HEK293T (cell line): ENCODE data around the gene CDCA5.

Experiments
- CTCF ChIA-PET: fragments of 350-600 bp; formaldehyde crosslinking; extraction: SDS; loops from one replicate; lab custom pipeline; 2021; ENCODE audit warnings: antibody characterized with exemption, inconsistent platforms; lab: Yijun Ruan, JAX
- POLR2A ChIA-PET: fragments of 350-600 bp; formaldehyde crosslinking; extraction: SDS; loops from one replicate; lab custom pipeline; 2020; ENCODE audit warnings: antibody characterized with exemption, inconsistent platforms; lab: Yijun Ruan, JAX
- DNase-seq: peaks from one replicate; pipeline ENCODE4 v3.0.0; 2012; ENCODE audit warnings: mixed read lengths; ENCODE audit errors: extremely low spot score
- ARNT ChIP-seq: fragments of 450-650 bp; IDR thresholded peaks from 2 replicates; pipeline ENCODE4 v1.6.1; 2017; ENCODE audit warnings: mild to moderate bottlenecking
- BHLHE40 ChIP-seq: fragments of 450-650 bp; IDR thresholded peaks from 2 replicates; pipeline ENCODE4 v1.6.1; 2016; ENCODE audit warnings: mild to moderate bottlenecking, moderate library complexity, borderline replicate concordance
- CTBP1 ChIP-seq: fragments of 450-650 bp; IDR thresholded peaks from 2 replicates; pipeline ENCODE4 v1.6.1; 2016; ENCODE audit warnings: borderline replicate concordance
- ELF4 ChIP-seq: fragments of 450-650 bp; IDR thresholded peaks from 2 replicates; pipeline ENCODE4 v1.6.1; 2017; ENCODE audit warnings: antibody characterized with exemption
- FOXA1 ChIP-seq: fragments of 450-650 bp; IDR thresholded peaks from 2 replicates; pipeline ENCODE4 v1.6.1; 2016; ENCODE audit warnings: mild to moderate bottlenecking
- FOXK2 ChIP-seq: fragments of 450-650 bp; IDR thresholded peaks from 2 replicates; pipeline ENCODE4 v1.6.1; 2016; ENCODE audit warnings: mild to moderate bottlenecking
- FOXM1 ChIP-seq: fragments of 450-650 bp; IDR thresholded peaks from 2 replicates; pipeline ENCODE4 v1.6.1; 2017; ENCODE audit warnings: mild to moderate bottlenecking, borderline replicate concordance
- HDGF ChIP-seq: fragments of 450-650 bp; IDR thresholded peaks from 2 replicates; pipeline ENCODE4 v1.6.1; 2017; ENCODE audit warnings: antibody characterized with exemption, borderline replicate concordance
- L3MBTL2 ChIP-seq: fragments of 450-650 bp; conservative IDR thresholded peaks from 2 replicates; pipeline ENCODE4 v1.6.1; 2016; ENCODE audit warnings: mild to moderate bottlenecking
- LEF1 ChIP-seq: fragments of 450-650 bp; IDR thresholded peaks from 2 replicates; pipeline ENCODE4 v1.6.1; 2017; ENCODE audit warnings: mild to moderate bottlenecking, borderline replicate concordance
- NFRKB ChIP-seq: fragments of 450-650 bp; IDR thresholded peaks from 2 replicates; pipeline ENCODE4 v1.6.1; 2016; ENCODE audit warnings: mild to moderate bottlenecking, moderate library complexity
- PKNOX1 ChIP-seq: fragments of 450-650 bp; IDR thresholded peaks from 2 replicates; pipeline ENCODE4 v1.6.1; 2016
- SP1 ChIP-seq: fragments of 450-650 bp; IDR thresholded peaks from 2 replicates; pipeline ENCODE4 v1.6.1; 2017
- SUZ12 ChIP-seq: fragments of 450-650 bp; IDR thresholded peaks from 2 replicates; pipeline ENCODE4 v1.6.1; 2016; ENCODE audit warnings: mild to moderate bottlenecking
- TARDBP ChIP-seq: fragments of 450-650 bp; IDR thresholded peaks from 2 replicates; pipeline ENCODE4 v1.6.1; 2016
- ZNF384 ChIP-seq: fragments of 450-650 bp; IDR thresholded peaks from 2 replicates; pipeline ENCODE4 v1.6.1; 2016

CDCA5 gene

GRCh38 chr11:65100674-65101350 lies 17.0 kb upstream of the CDCA5 start:
- POLR2A ChIA-PET = interaction anchor here (3.4 kb wide), 1 partner anchor 11 kb away, joined by 9 read pairs; the partner anchor contains the start of gene TM7SF2
- CTCF ChIA-PET = interaction anchor here (0.6 to 4.6 kb wide), 4 partner anchors 10 to 250 kb away, joined by 3 to 20 read pairs (median 8); partner anchors contain the start of gene TM7SF2
- no peak for DNase-seq
- TF ChIP-seq L3MBTL2 (no peak), FOXK2 (no peak), FOXM1 (no peak), HDGF (no peak), BHLHE40 (no peak), PKNOX1 (no peak), FOXA1 (no peak), LEF1 (no peak), NFRKB (no peak)

- no peak for TF ChIP-seq SUZ12
- TF ChIP-seq ELF4 = no peak
- TF ChIP-seq L3MBTL2 = no peak
- TF ChIP-seq PKNOX1 = no peak
- TF ChIP-seq TARDBP = no peak
- no peak for TF ChIP-seq HDGF
- no peak for TF ChIP-seq FOXM1
- no peak for DNase-seq
- POLR2A ChIA-PET = interaction anchor here (0.8 to 2.7 kb wide), 8 partner anchors 13 to 72 kb away, joined by 3 to 18 read pairs (median 4); partner anchors contain the start of genes CDCA5, SAC3D1, TM7SF2 and ZFPL1
- CTCF ChIA-PET = interaction anchor here (1.0 to 4.6 kb wide), 2 partner anchors 9 to 15 kb away, joined by 3 to 20 read pairs; partner anchors contain the start of gene TM7SF2
These were observed 13.1 kb upstream of the CDCA5 start for GRCh38 chr11:65096926-65097325.

- ChIA-PET CTCF (interaction anchor here (4.6 kb wide), 1 partner anchor 15 kb away, joined by 20 read pairs; the partner anchor contains the start of gene TM7SF2), POLR2A (interaction anchor here (0.5 to 2.7 kb wide), 11 partner anchors 11 to 85 kb away, joined by 3 to 18 read pairs (median 4); partner anchors contain the start of genes CDCA5, SAC3D1, TM7SF2 and ZFPL1)
- peak; percentile 90 for DNase-seq
- TF ChIP-seq ELF4 (peak; percentile 90), FOXK2 (no peak), FOXM1 (peak; percentile 85; the same call in 1 of the 2 replicates), ARNT (peak; percentile 89), BHLHE40 (no peak), PKNOX1 (peak; percentile 15; the same call in 1 of the 2 replicates), L3MBTL2 (peak; percentile 25; the same call in 1 of the 2 replicates), CTBP1 (peak; percentile 87), NFRKB (peak; percentile 84), ZNF384 (peak; percentile 74), TARDBP (peak; percentile 49; the same call in 1 of the 2 replicates), SUZ12 (no peak), SP1 (no peak), HDGF (no peak), LEF1 (no peak; the same call in 1 of the 2 replicates), FOXA1 (no peak)
These were observed 12.3 kb upstream of the CDCA5 start, which contains the start of gene VPS51 for GRCh38 chr11:65095974-65096806. Gene VPS51 (plus strand): TSS chr11:65096214. CDS start chr11:65096251, 37 bp downstream.

GRCh38 chr11:65095427-65095826 lies 11.6 kb upstream of the CDCA5 start:
- ChIA-PET CTCF (no interaction called here), POLR2A (interaction anchor here (1.4 to 2.7 kb wide), 6 partner anchors 10 to 221 kb away, joined by 3 to 18 read pairs (median 4); partner anchors contain the start of gene POLA2)
- no peak for DNase-seq
- TF ChIP-seq ELF4 = no peak
- no peak for TF ChIP-seq SUZ12
- TF ChIP-seq LEF1 = no peak
- no peak for TF ChIP-seq NFRKB
- TF ChIP-seq SP1 = no peak
- no peak for TF ChIP-seq ARNT
- TF ChIP-seq FOXM1 = no peak
- TF ChIP-seq HDGF = no peak
- no peak for TF ChIP-seq FOXK2
- no peak for TF ChIP-seq ZNF384

GRCh38 chr11:65090628-65091027 lies 6.8 kb upstream of the CDCA5 start:
- ChIA-PET POLR2A (interaction anchor here (0.6 kb wide), 1 partner anchor 9 kb away, joined by 3 read pairs; no protein-coding TSS in a partner anchor), CTCF (no interaction called here)
- TF ChIP-seq LEF1 = no peak
- no peak for TF ChIP-seq FOXK2
- TF ChIP-seq ARNT = no peak
- no peak for TF ChIP-seq FOXA1
- no peak for DNase-seq
